Coronary artery (tissue), 2 donors: ENCODE measurements around the gene TBC1D23.
A peak's percentile ranks its signal among the peaks of the same experiment; 100 is the strongest.
"Not testable (repeated sequence)": the region's sequence is repeated elsewhere in the genome, so short reads cannot be mapped to it uniquely, and the experiment has no call there.

Experiments used
- DNase-seq: peaks from one replicate; pipeline ENCODE4 v3.0.0-alpha.2; 2017; ENCODE audit warnings: low spot score
- H3K27ac ChIP-seq, 2 donors: fragments of 200-600 bp; sonication (generic); one replicate each; pipeline ENCODE4 v1.5.1; 2016 to 2019
- H3K4me3 ChIP-seq: fragments of 200-600 bp; sonication (generic); 2 replicates; pipeline ENCODE4 v1.5.1; 2016; ENCODE audit warnings: mild to moderate bottlenecking, moderate library complexity
- TF ChIP-seq, protein P1 (sequence below): fragments of 200-600 bp; sonication (generic); IDR thresholded peaks from one replicate; pipeline ENCODE4 v1.5.1; 2019; ENCODE audit warnings: antibody characterized with exemption

TBC1D23 gene

DNA sequence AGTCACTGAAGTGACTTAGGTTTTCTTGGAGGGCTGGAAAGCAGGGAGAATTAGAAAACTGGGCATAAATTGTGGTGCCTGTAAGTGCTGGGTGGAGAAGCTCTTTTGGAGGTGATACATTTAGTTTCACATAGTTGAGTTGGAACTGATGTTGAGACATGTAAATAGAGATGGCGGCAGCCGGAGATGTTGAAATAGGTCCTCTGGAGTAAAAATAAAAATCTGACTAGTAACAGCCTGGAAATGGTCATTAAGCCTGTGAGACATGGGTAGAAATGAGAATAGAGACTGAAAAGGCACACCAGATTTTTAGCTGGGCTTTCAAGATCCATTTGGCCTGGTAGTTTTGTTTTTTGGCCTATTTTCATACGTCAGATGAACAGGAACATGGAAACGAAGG lies 70.9 kb downstream of the TBC1D23 start:
- no peak for DNase-seq
- Histone ChIP-seq H3K4me3 (no peak overlapping the region), H3K27ac (no peak overlapping the region)
- TF ChIP-seq, protein P1, sequence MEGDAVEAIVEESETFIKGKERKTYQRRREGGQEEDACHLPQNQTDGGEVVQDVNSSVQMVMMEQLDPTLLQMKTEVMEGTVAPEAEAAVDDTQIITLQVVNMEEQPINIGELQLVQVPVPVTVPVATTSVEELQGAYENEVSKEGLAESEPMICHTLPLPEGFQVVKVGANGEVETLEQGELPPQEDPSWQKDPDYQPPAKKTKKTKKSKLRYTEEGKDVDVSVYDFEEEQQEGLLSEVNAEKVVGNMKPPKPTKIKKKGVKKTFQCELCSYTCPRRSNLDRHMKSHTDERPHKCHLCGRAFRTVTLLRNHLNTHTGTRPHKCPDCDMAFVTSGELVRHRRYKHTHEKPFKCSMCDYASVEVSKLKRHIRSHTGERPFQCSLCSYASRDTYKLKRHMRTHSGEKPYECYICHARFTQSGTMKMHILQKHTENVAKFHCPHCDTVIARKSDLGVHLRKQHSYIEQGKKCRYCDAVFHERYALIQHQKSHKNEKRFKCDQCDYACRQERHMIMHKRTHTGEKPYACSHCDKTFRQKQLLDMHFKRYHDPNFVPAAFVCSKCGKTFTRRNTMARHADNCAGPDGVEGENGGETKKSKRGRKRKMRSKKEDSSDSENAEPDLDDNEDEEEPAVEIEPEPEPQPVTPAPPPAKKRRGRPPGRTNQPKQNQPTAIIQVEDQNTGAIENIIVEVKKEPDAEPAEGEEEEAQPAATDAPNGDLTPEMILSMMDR = no peak

DNA sequence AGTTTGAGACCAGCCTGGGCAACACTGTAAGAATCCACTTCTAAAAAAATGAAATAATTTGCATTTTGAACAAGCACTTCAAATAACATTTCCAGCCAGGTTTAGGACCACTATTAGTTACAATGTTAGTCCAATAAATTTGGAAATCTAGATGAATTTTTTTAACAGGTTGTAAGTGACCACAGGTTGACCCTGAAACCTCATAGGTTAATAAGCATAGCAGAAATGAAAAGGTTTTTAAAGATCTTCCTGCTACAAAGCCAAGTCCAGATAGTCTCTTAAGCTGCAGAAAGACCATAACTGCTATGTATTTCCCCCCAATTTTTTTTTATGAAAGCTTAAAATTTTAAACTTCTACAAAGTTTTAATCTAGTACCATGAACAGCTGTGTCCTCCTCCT lies 72.3 kb downstream of the TBC1D23 start:
- TF ChIP-seq, protein P1 = no peak
- Histone ChIP-seq H3K4me3 (no peak overlapping the region), H3K27ac (no peak overlapping the region)
- DNase-seq = no peak

DNA sequence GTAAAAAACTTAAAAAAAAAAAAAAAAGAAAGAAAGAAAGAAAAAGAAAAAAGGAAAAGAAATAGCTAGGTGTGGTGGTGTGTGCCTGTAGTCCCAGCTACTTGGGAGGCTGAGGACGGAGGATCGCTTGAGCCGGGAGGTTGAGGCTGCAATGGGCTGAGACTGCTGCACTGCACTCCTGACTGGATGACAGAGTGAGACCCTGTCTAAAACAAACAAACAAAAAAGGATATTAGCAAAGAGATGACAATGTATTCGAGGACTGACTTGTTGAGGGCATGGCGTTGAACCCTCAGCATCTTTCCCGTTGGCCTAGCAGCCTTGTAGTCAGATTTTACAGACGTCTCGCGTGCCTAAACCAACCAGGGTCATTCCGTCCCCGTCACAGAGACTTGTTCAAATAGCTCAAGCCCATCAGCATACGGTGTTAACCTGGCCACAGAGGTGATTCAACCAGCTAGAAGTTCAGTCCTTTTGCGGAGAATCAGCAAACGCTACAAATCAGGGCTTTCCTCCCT lies 73.2 kb downstream of the TBC1D23 start:
- Histone ChIP-seq H3K4me3 (peak overlapping the region; percentile 74), H3K27ac (peak overlapping the region; percentile 54 to 71)
- TF ChIP-seq, protein P1 = no peak
- DNase-seq = no peak

DNA sequence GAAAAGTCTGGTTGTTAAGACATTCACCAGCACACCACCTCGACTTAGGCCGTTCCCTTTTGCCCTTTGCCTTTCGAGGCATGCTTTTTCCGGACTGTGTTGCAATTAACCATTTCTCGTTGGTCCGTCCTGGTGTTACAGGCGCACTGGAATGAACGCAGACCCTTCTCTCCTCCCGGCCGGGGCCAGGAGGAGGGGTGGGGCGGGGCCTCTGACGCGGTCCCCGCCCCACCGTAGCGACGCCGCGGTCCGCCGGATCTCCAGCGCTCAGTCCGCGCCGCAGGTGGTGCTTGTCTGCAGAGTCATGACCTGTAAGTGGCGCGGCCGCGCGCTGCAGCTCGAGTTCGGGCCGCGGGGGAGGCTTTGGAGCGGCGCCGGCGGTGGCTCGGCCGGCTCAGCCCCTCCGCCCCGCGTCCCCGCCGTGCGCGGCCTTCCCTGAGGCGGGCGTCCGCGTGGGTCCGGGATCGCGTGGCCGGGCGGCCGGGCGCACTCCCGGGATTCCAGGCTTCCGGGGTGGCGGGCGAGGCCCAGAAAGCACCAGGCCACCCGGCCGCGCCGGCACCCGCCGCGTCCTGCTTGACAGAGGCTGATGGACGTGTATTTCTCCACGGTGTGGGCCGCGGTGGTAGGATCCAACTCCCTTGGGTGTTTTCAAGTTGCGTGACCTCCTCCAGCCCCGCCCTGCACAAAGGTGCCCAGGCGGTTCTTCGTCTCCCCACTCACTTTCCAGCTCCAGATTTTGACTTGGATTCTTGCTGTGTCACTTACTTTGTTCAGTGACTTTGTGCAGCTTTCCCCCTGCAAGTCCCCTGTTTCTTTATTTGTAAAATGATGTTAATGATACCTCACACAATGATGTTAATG lies 73.9 kb downstream of the TBC1D23 start, which contains the start of gene NIT2:
Gene NIT2 (plus strand): TSS at position 270 of the 864 bp plus-strand sequence. CDS start 35 bp downstream, at position 305.
- peak; percentile 87 for DNase-seq
- TF ChIP-seq, protein P1 = no peak

DNA sequence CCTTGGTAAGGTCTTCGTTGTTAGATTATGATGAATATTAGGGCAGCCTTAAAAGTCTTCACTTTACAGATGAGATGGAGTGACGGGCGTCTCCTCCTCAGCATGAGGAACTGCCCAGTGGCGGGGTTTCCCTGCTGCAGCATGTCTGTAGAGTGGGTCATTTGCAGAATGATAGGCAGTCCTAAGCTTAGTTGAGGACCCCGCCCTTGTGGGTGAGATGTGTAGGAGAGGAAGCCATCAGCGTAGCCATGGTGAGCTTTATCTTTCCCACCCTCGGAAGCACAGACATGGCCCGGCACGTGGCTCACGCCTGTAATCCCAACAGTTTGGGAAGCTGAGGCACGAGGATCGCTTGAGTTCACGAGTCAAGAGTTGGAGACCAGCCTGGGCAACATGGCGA lies 74.6 kb downstream of the TBC1D23 start:
- TF ChIP-seq, protein P1 = no peak
- H3K27ac ChIP-seq = peak overlapping the region; percentile 54 to 71

More for the DNA sequence above, 73.9 kb downstream of the TBC1D23 start, which contains the start of gene NIT2:
- H3K27ac ChIP-seq = peak within 1 kb of the TSS; percentile 54 to 71
- H3K4me3 ChIP-seq = peak within 1 kb of the TSS; percentile 74

DNA sequence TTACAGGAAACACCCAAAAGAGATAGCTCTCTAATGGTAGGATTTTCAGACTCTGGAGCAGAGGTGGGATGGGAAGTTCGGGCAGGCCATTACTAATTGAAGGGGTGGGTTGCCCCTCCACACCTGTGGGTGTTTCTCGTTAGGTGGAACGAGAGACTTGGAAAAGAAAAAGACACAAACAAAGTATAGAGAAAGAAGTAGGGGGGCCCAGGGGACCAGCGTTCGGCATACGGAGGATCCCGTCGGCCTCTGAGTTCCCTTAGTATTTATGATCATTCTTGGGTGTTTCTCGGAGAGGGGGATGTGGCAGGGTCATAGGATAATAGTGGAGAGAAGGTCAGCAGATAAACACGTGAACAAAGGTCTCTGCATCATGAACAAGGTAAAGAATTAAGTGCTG lies 75.4 kb downstream of the TBC1D23 start:
- not testable (repeated sequence) for DNase-seq, H3K4me3 ChIP-seq, H3K27ac ChIP-seq

More for the DNA sequence above, 74.6 kb downstream of the TBC1D23 start:
- DNase-seq = no peak
- peak overlapping the region; percentile 74 for H3K4me3 ChIP-seq

DNA sequence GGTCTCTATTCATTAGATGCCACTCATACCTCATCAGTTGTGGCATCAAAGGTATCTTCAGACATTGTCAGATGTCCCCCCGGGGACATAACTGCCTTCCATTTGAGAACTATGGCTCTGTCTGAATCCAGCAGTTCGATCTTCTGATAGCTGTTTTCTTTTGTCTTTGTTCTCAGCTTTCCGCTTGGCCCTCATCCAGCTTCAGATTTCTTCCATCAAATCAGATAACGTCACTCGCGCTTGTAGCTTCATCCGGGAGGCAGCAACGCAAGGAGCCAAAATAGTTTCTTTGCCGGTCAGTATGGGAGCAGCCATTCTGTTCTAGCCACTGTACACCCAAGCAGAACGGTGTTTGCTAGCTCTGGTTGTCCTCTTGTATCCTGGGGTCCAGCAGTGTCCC lies 78.1 kb downstream of the TBC1D23 start:
- TF ChIP-seq, protein P1 = no peak
- Histone ChIP-seq H3K27ac (no peak overlapping the region), H3K4me3 (no peak overlapping the region)
- DNase-seq = no peak
